Measurements from ENCODE around the gene TSPO2. TPM values are rescaled to one million over a fixed set of nuclear protein-coding genes. Genes with fewer than 3 reads are reported as not detected.

TSPO2 gene
- total RNA-seq, 2 experiments from 2014 or later: not detected

DNA sequence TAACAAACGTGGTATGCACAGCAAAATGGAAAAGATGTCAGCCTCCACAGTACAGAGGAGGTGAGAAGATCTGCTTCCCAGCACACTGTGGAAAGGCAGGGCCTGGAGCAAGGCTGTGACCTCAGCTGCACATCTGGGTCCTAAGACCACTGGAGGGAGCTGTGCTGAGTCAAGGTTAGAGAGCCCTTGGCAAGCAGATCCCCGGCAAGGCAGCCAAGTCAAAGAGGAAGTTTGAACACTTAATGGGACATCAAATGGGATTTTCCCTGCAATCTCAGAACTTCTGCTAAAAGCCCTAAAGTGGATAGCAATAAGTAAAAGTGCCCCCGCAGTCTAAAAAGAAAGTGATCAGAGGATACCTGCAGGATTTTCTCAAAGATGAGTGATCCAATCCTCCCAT, 42.7 kb upstream of the TSPO2 start:
- Histone ChIP-seq H3K9me3 (ENCODE audit: low read length) (no peaks in the 10 kb centered on the region), H3K4me3 (ENCODE audit: low read depth, low read length, poor library complexity, severe bottlenecking) (no peak overlapping the region), H3K4me2 (ENCODE audit: low read length) (no peak overlapping the region), H4K20me1 (ENCODE audit: insufficient read depth, low read length) (no peaks in the 10 kb centered on the region), H3K36me3 (ENCODE audit: insufficient read depth, low read length) (no peaks in the 10 kb centered on the region), H3K27ac (ENCODE audit: low read depth, low read length, poor library complexity, severe bottlenecking) (no peak overlapping the region), H3K4me1 (ENCODE audit: insufficient read depth, low read length, poor library complexity, severe bottlenecking) (no peaks in the 10 kb centered on the region), H3K9me2 (ENCODE audit: insufficient read depth, low read length) (no peaks in the 10 kb centered on the region), H3K79me2 (ENCODE audit: insufficient read depth, low read depth, low read length) (no peaks in the 10 kb centered on the region), H2AFZ (ENCODE audit: low read length) (no peak overlapping the region)
- ChIA-PET CTCF (ENCODE audit: unreplicated experiment) (no interaction called here), POLR2A (no interaction called here)
- no peak for TF ChIP-seq EZH2phosphoT487 (IDR thresholded peaks at IDR 0.05; ENCODE audit: borderline replicate concordance, low read depth, low read length)
- TF ChIP-seq CTCF (conservative IDR thresholded peaks at IDR 0.05; ENCODE audit: low read length): peak; percentile 68
- DNase-seq (ENCODE audit: low spot score): peak; percentile 55
- intact Hi-C loops (cut with micrococcal nuclease; ENCODE audit: unreplicated experiment): no loop called here
- no TSS peak for BruUV-seq (replicated peaks)

GRCh38 chr6:41000248-41000647, 42.0 kb upstream of the TSPO2 start:
- intact Hi-C loops (cut with micrococcal nuclease; ENCODE audit: unreplicated experiment): no loop called here
- no peak for DNase-seq (ENCODE audit: low spot score)
- ChIA-PET CTCF (ENCODE audit: unreplicated experiment) (no interaction called here), POLR2A (interaction anchor here (0.6 kb wide), 1 partner anchor 14 kb away, joined by 3 read pairs; no protein-coding TSS in a partner anchor)
- Histone ChIP-seq H3K9me2 (ENCODE audit: insufficient read depth, low read length) (no peaks in the 10 kb centered on the region), H3K4me1 (ENCODE audit: insufficient read depth, low read length, poor library complexity, severe bottlenecking) (no peaks in the 10 kb centered on the region), H3K9me3 (ENCODE audit: low read length) (no peaks in the 10 kb centered on the region), H3K4me2 (ENCODE audit: low read length) (no peak overlapping the region), H2AFZ (ENCODE audit: low read length) (no peak overlapping the region), H3K36me3 (ENCODE audit: insufficient read depth, low read length) (no peaks in the 10 kb centered on the region), H3K27ac (ENCODE audit: low read depth, low read length, poor library complexity, severe bottlenecking) (no peak overlapping the region), H3K4me3 (ENCODE audit: low read depth, low read length, poor library complexity, severe bottlenecking) (no peak overlapping the region), H3K79me2 (ENCODE audit: insufficient read depth, low read depth, low read length) (no peaks in the 10 kb centered on the region), H4K20me1 (ENCODE audit: insufficient read depth, low read length) (no peaks in the 10 kb centered on the region)
- TF ChIP-seq EZH2phosphoT487 (IDR thresholded peaks at IDR 0.05; ENCODE audit: borderline replicate concordance, low read depth, low read length): no peak
- TF ChIP-seq CTCF (conservative IDR thresholded peaks at IDR 0.05; ENCODE audit: low read length): no peak
- no TSS peak for BruUV-seq (replicated peaks)

GRCh38 chr6:41002168-41002567, 40.1 kb upstream of the TSPO2 start:
- TF ChIP-seq CTCF (conservative IDR thresholded peaks at IDR 0.05; ENCODE audit: low read length) (no peak), EZH2phosphoT487 (IDR thresholded peaks at IDR 0.05; ENCODE audit: borderline replicate concordance, low read depth, low read length) (no peak)
- no peaks in the 10 kb centered on the region for H3K9me2 ChIP-seq (ENCODE audit: insufficient read depth, low read length)
- no peak overlapping the region for H2AFZ ChIP-seq (ENCODE audit: low read length)
- H3K4me2 ChIP-seq (ENCODE audit: low read length): no peak overlapping the region
- no peak for DNase-seq (ENCODE audit: low spot score)
- intact Hi-C loops (cut with micrococcal nuclease; ENCODE audit: unreplicated experiment): no loop called here
- H3K4me3 ChIP-seq (ENCODE audit: low read depth, low read length, poor library complexity, severe bottlenecking): no peak overlapping the region
- H3K36me3 ChIP-seq (ENCODE audit: insufficient read depth, low read length): no peaks in the 10 kb centered on the region
- H3K27ac ChIP-seq (ENCODE audit: low read depth, low read length, poor library complexity, severe bottlenecking): no peak overlapping the region
- 0 out of 2 replicates have a peak, but pooled peaks cover 4% of the 10 kb centered on the region for H4K20me1 ChIP-seq (ENCODE audit: insufficient read depth, low read length)
- no peaks in the 10 kb centered on the region for H3K79me2 ChIP-seq (ENCODE audit: insufficient read depth, low read depth, low read length)
- H3K9me3 ChIP-seq (ENCODE audit: low read length): no peaks in the 10 kb centered on the region
- no TSS peak for BruUV-seq (replicated peaks)
- ChIA-PET CTCF (ENCODE audit: unreplicated experiment) (no interaction called here), POLR2A (no interaction called here)
- H3K4me1 ChIP-seq (ENCODE audit: insufficient read depth, low read length, poor library complexity, severe bottlenecking): no peaks in the 10 kb centered on the region
